Heart left ventricle (tissue), 13 donors: ENCODE data around the gene SHISA8.

Source experiments
- POLR2A ChIP-seq, 2 donors: fragments of 450-650 bp; IDR thresholded peaks; one replicate each; pipeline ENCODE4 v1.6.1; 2017; ENCODE audit warnings: antibody characterized with exemption in 2 of 2, mild to moderate bottlenecking in 2 of 2, moderate library complexity in 2 of 2
- TF ChIP-seq, protein P1 (sequence below), 12 donors: fragments of 200-600 bp; sonication (generic) in 4 of 12; IDR thresholded peaks; one replicate each; pipeline versions ENCODE4 v1.5.0 to v1.8.0; 2018 to 2022; ENCODE audit warnings: antibody characterized with exemption in 12 of 12, mild to moderate bottlenecking in 5 of 12
- donor health status: ischemic (EF 13 %, LVEDD 7.1; RV severe dilation, severe dysfunction).
- donor health status: DM: no; HTN: yes; CAD: no.
- donor health status: DM: no; HTN: no; CAD: no.
- donor health status: ischemic (EF 25% LVEDD 6.9; RV normal size, moderate dysfunction).
- donor health status: ischemic (EF 25% LVEDD 5.7; RV mildly dilated, moderate dysfunction).
- donor health status: ischemic (EF 35%, LVEDD 5.7; RV mildly dilated, moderate dysfunction).
- donor health status: nonischemic (EF 11% LVEDD 7.7; RV severe dilation, severe dysfunction).
- donor health status: DM: yes; HTN: yes; CAD: no.
- donor health status: PGD.
- donor health status: ischemic (EF 29% LVEDD 5.4; RV normal size, mild dysfunction).
- donor health status: nonischemic (EF 23%, LVEDD 6.1; RV moderate dilation, normal function).

DNA sequence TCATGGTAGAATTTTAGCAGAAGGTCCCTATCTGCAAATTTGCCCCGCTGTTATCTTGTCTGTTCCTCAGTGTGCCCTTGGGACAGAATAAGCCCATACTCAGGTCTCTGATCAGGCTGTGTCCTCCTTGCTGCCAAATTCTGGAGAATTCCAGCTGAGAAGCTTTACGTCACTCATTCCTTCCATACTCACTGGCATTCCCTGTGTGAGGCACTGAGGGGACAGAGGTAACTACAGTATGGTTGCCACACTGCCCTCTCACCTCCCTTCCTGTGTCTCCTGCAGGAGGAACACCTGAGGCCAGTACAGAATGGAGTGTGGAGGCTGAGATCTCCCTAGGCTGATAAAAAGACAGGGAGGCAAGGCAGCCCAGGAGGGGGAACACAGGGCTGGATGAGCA, 31.5 kb downstream of the SHISA8 start:
- TF ChIP-seq, protein P1, sequence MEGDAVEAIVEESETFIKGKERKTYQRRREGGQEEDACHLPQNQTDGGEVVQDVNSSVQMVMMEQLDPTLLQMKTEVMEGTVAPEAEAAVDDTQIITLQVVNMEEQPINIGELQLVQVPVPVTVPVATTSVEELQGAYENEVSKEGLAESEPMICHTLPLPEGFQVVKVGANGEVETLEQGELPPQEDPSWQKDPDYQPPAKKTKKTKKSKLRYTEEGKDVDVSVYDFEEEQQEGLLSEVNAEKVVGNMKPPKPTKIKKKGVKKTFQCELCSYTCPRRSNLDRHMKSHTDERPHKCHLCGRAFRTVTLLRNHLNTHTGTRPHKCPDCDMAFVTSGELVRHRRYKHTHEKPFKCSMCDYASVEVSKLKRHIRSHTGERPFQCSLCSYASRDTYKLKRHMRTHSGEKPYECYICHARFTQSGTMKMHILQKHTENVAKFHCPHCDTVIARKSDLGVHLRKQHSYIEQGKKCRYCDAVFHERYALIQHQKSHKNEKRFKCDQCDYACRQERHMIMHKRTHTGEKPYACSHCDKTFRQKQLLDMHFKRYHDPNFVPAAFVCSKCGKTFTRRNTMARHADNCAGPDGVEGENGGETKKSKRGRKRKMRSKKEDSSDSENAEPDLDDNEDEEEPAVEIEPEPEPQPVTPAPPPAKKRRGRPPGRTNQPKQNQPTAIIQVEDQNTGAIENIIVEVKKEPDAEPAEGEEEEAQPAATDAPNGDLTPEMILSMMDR (IDR thresholded peaks at IDR 0.05) = no peak
- no peak for TF ChIP-seq POLR2A (IDR thresholded peaks at IDR 0.05)
